Embryonic facial prominence (tissue), 1 donor: ENCODE measurements around the gene RPE.

Source experiments
- DNase-seq: peaks from one replicate; pipeline ENCODE4 v3.0.0-alpha.2; 2016; ENCODE audit errors: extremely low spot score

RPE gene

GRCh38 chr2:210000464-210001324 is 1.7 kb upstream of the RPE start:
- no peak for DNase-seq

DNA sequence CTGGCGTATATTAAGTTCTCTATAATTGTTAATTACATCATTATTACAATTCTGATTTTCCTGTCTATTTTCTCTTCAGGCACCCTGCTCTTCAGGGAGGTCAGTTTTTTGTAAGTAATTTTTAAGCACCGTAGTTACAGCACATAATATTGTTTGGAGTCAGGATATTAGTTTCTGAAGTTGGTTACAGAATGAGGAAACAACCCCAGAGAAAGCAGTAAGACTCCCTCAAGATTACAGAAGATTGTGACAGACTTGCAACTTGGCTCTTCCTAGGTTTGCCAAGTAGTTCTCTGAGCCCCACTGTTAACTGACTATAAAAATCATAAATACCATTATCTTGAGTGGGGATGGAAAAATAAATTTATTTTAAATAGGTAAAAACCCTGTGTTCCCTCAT is 921 bp downstream of the RPE start:
- no peak for DNase-seq

DNA sequence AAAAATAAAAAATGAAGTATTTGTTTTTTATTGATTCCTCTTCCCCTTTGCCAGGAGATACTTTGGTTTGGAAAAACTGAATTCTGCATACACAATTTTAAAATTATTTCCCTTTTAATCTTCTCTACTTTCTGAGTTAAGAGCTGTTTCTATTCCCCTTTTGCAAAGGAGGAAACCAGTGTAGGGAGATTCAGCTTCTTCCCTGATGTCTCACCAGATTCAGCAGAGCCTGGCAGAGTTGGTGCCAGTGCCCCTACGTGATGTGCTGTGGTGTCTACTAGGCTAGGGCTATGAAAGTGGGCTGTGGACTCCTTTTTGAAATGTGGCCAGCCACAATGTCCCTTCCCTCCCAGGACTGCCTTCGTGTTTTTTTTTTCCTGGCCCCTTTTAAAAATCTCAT is 2.4 kb downstream of the RPE start:
- DNase-seq, result no peak

DNA sequence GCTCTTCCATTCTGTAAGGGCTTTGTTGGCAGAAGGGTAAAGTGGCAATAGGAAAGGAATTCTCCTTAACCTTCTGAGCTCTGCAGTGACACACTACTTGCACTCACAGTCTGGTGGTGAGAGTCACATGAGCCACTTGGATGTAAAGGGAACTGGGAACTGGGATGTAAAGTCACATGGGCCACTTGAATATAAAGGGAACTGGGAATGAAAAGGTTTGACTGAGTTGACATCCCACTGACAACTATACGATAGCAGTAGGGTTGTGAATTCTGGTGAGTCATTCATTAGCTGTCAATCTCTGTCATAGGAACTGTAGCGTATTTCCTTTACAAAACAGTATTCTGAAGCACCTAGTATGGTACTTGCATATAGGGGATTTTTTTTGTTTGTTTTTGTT is 5.5 kb downstream of the RPE start:
- DNase-seq, result no peak

DNA sequence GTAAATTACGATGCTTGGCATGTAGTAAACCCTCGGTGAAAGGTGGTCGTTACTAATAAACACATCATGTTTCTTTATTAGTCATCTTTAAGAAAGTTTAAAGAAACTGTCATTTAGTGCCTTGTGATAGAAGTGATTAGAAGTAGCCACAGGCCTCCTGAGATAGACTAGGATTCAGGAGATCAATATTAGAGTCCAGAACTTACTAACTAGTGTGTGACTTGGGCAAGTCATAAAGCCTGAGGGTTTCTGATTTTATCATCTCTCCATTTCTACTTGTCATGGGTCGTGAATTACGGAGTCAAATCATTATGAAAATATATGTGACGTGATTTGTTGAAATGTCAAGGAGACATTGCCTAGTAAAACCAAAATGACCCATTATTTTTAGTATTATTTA is 6.7 kb downstream of the RPE start:
- DNase-seq, result no peak

- DNase-seq, result no peak
Measured at GRCh38 chr2:210009896-210010295, 7.5 kb downstream of the RPE start.

GRCh38 chr2:210020138-210020537 is 17.7 kb downstream of the RPE start:
- DNase-seq, result no peak

DNA sequence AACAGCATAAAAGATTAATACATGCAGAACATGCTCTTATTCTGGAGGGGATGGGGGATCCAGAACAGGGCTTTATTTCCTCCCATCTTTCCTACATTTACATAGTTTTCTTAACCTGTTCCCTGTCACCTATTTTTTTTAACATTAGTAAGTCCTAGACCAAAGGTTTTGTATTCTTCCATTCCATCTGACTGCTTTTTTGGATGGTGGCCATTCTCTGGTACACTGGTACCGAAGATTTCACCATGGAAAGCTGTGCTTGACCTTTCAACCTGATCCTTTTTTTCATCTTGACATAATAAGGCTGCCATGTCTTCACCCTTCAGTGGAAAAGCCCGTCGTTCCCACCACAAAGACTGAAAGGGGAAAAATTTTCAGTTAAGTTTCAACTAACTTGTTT is 20.4 kb downstream of the RPE start:
- no peak for DNase-seq

DNA sequence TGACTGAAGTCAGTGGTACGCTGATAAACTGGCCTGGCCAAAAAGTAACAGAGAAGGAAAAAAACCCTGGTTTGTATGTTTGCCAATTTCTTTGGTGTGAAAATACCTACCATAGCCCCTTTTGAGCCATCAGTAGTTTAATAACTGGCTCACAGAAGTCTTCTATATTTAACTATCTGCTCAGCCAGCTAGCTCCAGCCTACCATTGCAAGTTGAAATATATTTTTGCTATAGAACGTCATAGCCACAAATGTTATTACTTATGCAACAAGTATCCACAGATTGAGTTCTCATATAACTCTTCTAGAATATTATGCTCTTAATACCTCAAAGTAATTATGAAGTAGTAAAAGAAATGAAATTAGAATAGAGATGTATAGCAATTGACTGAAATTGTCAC is 25.2 kb downstream of the RPE start:
- no peak for DNase-seq

GRCh38 chr2:210028178-210028577 is 25.7 kb downstream of the RPE start:
- no peak for DNase-seq

GRCh38 chr2:210034087-210034683 is 31.7 kb downstream of the RPE start:
- DNase-seq, result no peak

GRCh38 chr2:210035679-210036078 is 33.2 kb downstream of the RPE start:
- DNase-seq, result no peak

- DNase-seq, result no peak
Measured at GRCh38 chr2:210038078-210038477, 35.6 kb downstream of the RPE start.

GRCh38 chr2:210046851-210047500 is 44.5 kb downstream of the RPE start:
- DNase-seq, result no peak

GRCh38 chr2:210049831-210050230 is 47.4 kb downstream of the RPE start:
- no peak for DNase-seq

DNA sequence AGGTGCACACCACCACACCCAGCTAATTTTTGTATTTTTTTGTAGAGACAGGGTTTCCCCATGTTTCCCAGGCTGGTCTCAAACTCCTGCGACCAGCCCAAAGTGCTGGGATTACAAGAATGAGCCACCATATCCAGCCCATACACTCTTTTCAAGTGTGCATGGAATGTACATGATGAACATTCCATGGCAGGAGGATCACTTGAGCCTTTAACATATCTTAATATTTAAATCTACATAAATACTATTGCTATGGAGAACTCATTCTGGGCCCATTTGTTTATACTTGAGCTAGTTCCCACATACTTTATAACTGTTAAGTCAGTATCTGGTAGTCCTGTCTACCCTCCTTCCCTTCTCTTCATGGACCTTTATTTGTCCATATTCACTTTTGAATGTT is 48.4 kb downstream of the RPE start:
- DNase-seq, result no peak

DNA sequence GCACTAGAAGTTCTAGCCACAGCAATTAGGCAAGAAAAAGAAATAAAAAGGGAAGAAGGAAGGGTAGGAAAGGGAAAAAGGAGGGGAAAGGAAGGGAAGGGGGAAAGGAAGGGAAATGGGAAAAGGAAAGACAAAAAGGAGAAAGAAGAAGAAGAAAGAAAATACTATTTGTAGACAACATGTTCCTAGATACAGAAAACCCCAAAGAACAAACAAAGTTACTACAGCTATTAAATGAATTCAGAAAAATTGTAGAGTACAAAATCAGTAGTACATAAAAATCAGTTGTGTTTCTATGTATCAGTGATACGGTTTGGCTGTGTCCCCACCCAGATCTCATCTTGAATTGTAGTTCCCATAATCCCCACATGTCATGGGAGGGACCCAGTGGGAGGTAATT is 52.3 kb downstream of the RPE start:
- DNase-seq, result no peak

DNA sequence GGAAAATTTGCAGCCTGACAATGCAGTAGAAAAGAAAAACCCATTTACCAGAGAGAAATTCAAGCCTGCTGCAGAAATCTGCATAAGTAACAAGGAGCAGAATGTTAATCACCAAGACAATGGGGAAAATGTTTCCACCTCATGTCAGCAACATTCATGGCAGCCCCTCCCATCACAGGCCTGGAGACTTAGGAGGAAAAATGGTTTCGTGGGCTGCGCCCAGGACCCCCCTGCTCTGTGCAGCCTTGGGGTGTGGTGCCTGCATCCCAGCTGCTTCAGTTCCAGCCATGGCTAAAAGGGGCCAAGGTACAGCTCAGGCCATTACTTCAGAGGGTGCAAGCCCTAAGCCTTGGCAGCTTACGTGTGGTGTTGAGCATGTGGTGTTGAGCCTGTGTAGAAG is 53.4 kb downstream of the RPE start:
- no peak for DNase-seq

DNA sequence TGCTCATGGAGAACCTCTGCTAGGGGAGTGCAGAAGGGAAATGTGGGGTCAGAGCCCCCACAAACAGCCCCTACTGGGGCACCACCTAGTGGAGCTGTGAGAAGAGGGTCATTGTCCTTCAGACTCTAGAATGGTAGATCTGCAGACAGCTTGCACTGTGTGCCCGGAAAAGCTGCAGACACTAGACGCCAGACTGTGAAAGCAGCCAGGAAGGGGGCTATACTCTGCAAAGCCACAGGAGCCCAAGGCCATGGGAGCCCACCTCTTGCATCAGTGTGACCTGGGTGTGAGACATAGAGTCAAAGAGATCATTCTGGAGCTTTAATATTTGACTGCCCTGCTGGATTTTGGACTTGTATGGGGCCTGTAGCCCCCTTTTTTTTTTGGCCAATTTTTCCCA is 60.9 kb downstream of the RPE start:
- DNase-seq, result no peak
